Osteoblast (primary cell): ENCODE results near the gene RAD51D. TPM values are rescaled to one million over a fixed set of nuclear protein-coding genes. Genes with fewer than 3 reads are reported as not detected.

ENCODE experiments used
- DNase-seq: peaks from one replicate; pipeline ENCODE4 v3.0.0; 2011; ENCODE audit warnings: low spot score, mixed read lengths; ENCODE audit not compliant: insufficient read length; ENCODE audit errors: missing footprints
- H2AFZ ChIP-seq: 2 replicates; pipeline ENCODE4 v1.6.0; 2011; ENCODE audit warnings: mild to moderate bottlenecking, low read length
- H3K27ac ChIP-seq: 2 replicates; pipeline ENCODE4 v1.5.1; 2011; ENCODE audit warnings: mild to moderate bottlenecking, low read depth, low read length, moderate library complexity
- H3K27me3 ChIP-seq: 2 replicates; pipeline ENCODE4 v1.6.0; 2012; ENCODE audit warnings: mild to moderate bottlenecking, control low read depth, inconsistent platforms, low read length, moderate library complexity; ENCODE audit not compliant: insufficient read depth
- H3K36me3 ChIP-seq: 2 replicates; pipeline ENCODE4 v1.5.1; 2011; ENCODE audit warnings: mild to moderate bottlenecking, low read length, control low read depth, moderate library complexity; ENCODE audit not compliant: insufficient read depth
- H3K4me1 ChIP-seq: 2 replicates; pipeline ENCODE4 v1.5.1; 2011; ENCODE audit warnings: mild to moderate bottlenecking, low read length, control low read depth, moderate library complexity; ENCODE audit not compliant: insufficient read depth
- H3K4me2 ChIP-seq: 2 replicates; pipeline ENCODE4 v1.6.0; 2011; ENCODE audit warnings: mild to moderate bottlenecking, low read length; ENCODE audit not compliant: insufficient read depth
- H3K4me3 ChIP-seq: fragments of 200-600 bp; sonication (generic); 3 replicates; pipeline ENCODE4 v1.5.1; 2012; ENCODE audit warnings: mild to moderate bottlenecking, low read length, inconsistent platforms; ENCODE audit not compliant: insufficient read depth
- H3K79me2 ChIP-seq: 2 replicates; pipeline ENCODE4 v1.6.0; 2012; ENCODE audit warnings: mild to moderate bottlenecking, low read length, control low read depth, inconsistent platforms; ENCODE audit not compliant: insufficient read depth
- H3K9me3 ChIP-seq: 2 replicates; pipeline ENCODE4 v1.5.1; 2011; ENCODE audit warnings: low read depth, low read length, control low read depth
- H4K20me1 ChIP-seq: 2 replicates; pipeline ENCODE4 v1.6.0; 2012; ENCODE audit warnings: mild to moderate bottlenecking, low read length, control low read depth; ENCODE audit not compliant: insufficient read depth
- CTCF ChIP-seq: IDR thresholded peaks from 2 replicates; pipeline ENCODE4 v1.5.1; 2011; ENCODE audit warnings: mild to moderate bottlenecking, low read depth, low read length, moderate library complexity; ENCODE audit errors: extremely low read depth
- total RNA-seq: library from RNA; depleted of rRNA; stranded (reverse); fragments of >200 nt; gene quantifications from 2 replicates; pipeline ENCODE4 v1.2.3, GENCODE V29; 2012

Gene RAD51D
- total RNA-seq, 1 donor = 14.8 TPM

DNA sequence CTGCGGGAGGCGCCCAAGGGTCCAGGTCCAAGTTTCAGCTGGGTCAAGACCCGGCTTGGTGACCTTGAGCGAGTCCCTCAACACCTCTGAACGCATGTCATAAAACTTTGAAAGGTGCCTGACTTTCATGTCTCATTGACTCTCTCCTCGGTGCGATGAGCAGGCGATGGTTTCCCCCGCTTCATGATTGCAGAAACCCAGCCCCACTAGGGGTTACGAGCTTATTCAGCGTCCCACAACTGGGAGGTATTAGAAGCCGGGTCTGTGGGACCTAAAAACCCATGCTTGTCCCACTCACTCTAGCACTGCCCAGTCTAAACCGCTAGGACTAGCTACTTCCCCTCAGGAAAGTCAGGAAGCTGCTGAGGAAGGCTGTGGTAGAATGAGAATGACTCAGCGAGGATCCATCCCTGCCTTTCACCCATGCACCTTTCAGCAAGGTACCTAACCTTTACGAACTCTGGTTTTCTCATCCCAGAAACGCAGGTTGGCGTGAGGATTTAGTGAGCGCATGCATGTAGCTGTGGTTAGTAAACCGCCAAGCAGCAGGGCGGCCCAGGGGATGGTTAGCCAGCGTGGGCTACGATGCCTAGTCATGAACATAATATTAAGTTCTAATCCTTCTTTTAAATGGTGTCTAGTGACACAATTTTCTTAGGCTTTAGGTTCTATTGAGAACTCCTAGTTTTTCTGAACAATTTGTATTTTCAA is 29.9 kb downstream of the RAD51D start:
- Histone ChIP-seq H2AFZ (peak overlapping the region; percentile 86), H3K27ac (peak overlapping the region; percentile 81), H3K4me3 (peak overlapping the region; percentile 71), H3K9me3 (no peaks in the 10 kb centered on the region), H4K20me1 (no peaks in the 10 kb centered on the region), H3K36me3 (no peaks in the 10 kb centered on the region), H3K4me2 (peak overlapping the region; percentile 64), H3K4me1 (peaks cover 17% of the 10 kb centered on the region), H3K79me2 (peaks cover 40% of the 10 kb centered on the region), H3K27me3 (no peaks in the 10 kb centered on the region)
- peak; percentile 69 for DNase-seq
- peak; percentile 18 for TF ChIP-seq CTCF

DNA sequence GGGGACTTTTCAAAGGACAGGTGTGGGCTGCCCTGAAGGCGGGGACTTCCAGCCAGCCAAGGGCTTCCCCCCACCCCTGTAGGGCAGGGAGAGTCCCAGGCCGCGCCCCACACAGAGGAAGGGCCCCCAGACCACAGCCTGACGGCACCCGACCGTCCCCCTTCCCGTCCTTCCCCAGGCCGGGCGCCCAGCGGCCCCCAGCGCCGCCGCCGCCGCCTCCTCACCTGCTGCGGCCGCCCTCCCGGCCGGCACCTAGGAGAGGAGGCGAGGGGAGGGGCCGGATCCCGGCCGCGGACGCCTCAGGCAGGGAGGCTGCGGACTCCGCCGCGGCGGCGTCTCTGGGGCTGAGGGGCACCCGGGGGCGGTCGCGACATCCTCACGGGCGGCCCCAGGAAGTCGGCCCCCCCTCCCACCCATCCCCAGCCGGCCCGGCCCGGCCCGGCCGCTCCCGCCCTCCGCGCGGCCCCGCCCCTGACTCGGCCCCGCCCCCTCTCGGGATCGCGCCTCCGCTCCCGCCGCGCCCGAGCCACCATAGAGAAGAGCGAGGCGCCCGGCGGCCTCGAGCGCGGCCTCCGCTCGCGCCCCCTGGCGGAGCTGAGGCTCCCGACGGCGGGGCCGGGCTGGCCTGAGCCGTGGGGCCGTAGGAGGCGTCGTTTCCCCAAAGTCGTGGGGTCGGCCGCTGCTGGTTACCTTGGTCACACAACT is 30.6 kb downstream of the RAD51D start:
- peak overlapping the region; percentile 89 for H2AFZ ChIP-seq
- DNase-seq = peak; percentile 97
- H3K27ac ChIP-seq = peak overlapping the region; percentile 81
- H3K27me3 ChIP-seq = no peaks in the 10 kb centered on the region
- no peaks in the 10 kb centered on the region for H3K36me3 ChIP-seq
- no peaks in the 10 kb centered on the region for H4K20me1 ChIP-seq
- H3K4me3 ChIP-seq = peak overlapping the region; percentile 97
- H3K9me3 ChIP-seq = no peaks in the 10 kb centered on the region
- H3K4me2 ChIP-seq = peak overlapping the region; percentile 93
- peaks cover 46% of the 10 kb centered on the region for H3K79me2 ChIP-seq
- TF ChIP-seq CTCF = peak; percentile 59
- peaks cover 13% of the 10 kb centered on the region for H3K4me1 ChIP-seq

DNA sequence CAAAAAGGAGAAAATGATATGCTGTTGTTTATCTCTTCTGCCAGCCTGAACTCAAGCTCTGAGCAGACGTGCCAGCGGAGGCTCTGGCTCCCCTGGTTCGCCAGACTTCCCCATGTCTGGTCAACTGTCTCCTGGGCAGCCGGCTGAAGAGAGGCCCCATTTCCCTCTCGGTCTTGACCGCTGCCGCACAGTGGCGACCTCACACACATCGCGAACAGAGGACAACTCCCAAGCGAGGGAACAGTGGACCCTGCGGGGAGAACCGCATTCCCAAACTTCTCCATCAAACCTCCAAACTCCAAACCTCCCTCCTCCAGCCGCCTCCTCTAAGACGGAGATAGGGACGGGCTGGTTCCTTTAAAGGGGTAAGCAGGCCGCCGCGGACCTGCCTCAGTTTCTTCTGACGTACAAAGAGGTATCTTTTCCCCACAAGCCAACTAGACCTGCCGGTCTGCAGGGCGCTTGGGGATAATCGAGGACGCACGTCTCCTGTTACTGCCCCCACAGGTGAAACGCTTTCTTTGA is 31.2 kb downstream of the RAD51D start:
- TF ChIP-seq CTCF = no peak

More for the DNA sequence above, 31.2 kb downstream of the RAD51D start:
- Histone ChIP-seq H3K4me3 (peak overlapping the region; percentile 97), H3K79me2 (peaks cover 51% of the 10 kb centered on the region), H2AFZ (peak overlapping the region; percentile 89), H3K27ac (peak overlapping the region; percentile 68), H4K20me1 (no peaks in the 10 kb centered on the region), H3K9me3 (no peaks in the 10 kb centered on the region), H3K4me1 (peaks cover 13% of the 10 kb centered on the region), H3K36me3 (no peaks in the 10 kb centered on the region), H3K27me3 (no peaks in the 10 kb centered on the region), H3K4me2 (peak overlapping the region; percentile 93)
- DNase-seq = peak; percentile 80
